ENCODE measurements around the gene SF3B3. TPM values are rescaled to one million over a fixed set of nuclear protein-coding genes. Genes with fewer than 3 reads are reported as not detected.
A peak's percentile ranks its signal among the peaks of the same experiment; 100 is the strongest.

SF3B3 gene
- total and polyA plus RNA-seq, 5 experiments from 2014 or later, result 85.9 to 277 (median 120) TPM

- H3K4me3 Mint-ChIP-seq, result no peak overlapping the region
- peak overlapping the region in 9 of 10 donors; percentile 3 to 82 (median 25) for H3K27ac Mint-ChIP-seq
- no peaks in the 10 kb centered on the region for H3K9me3 Mint-ChIP-seq
- peaks cover 10 to 93% (median 26%) of the 10 kb centered on the region in 3 donors for H3K36me3 Mint-ChIP-seq
- H3K27me3 Mint-ChIP-seq, result no peaks in the 10 kb centered on the region
- H3K4me1 Mint-ChIP-seq, result peaks cover 0 to 30% (median 14%) of the 10 kb centered on the region in 4 donors
- ATAC-seq (no peak), DNase-seq (no peak)
- POLR2A ChIA-PET, result no interaction called here
These were observed 26.5 kb downstream of the SF3B3 start for GRCh38 chr16:70550082-70550481.

GRCh38 chr16:70551788-70552187 lies 28.2 kb downstream of the SF3B3 start:
- H3K36me3 Mint-ChIP-seq, result peaks cover 15 to 93% (median 33%) of the 10 kb centered on the region in 3 donors
- DNase-seq (no peak), ATAC-seq (no peak)
- POLR2A ChIA-PET, result no interaction called here
- H3K4me1 Mint-ChIP-seq, result peaks cover 0 to 26% (median 14%) of the 10 kb centered on the region in 4 donors
- H3K9me3 Mint-ChIP-seq, result no peaks in the 10 kb centered on the region
- no peaks in the 10 kb centered on the region for H3K27me3 Mint-ChIP-seq
- no peak overlapping the region for H3K4me3 Mint-ChIP-seq
- peak overlapping the region in 6 of 10 donors; percentile 26 to 71 (median 42) for H3K27ac Mint-ChIP-seq

GRCh38 chr16:70552675-70553074 lies 29.1 kb downstream of the SF3B3 start:
- no peak for ATAC-seq
- DNase-seq, result no peak
- no peaks in the 10 kb centered on the region for H3K9me3 Mint-ChIP-seq
- H3K27me3 Mint-ChIP-seq, result no peaks in the 10 kb centered on the region
- no peak overlapping the region for H3K4me3 Mint-ChIP-seq
- peaks cover 0 to 26% (median 14%) of the 10 kb centered on the region in 4 donors for H3K4me1 Mint-ChIP-seq
- H3K36me3 Mint-ChIP-seq, result peaks cover 15 to 95% (median 40%) of the 10 kb centered on the region in 3 donors
- POLR2A ChIA-PET, result no interaction called here
- peak overlapping the region in 2 of 10 donors; percentile 29 to 46 for H3K27ac Mint-ChIP-seq

GRCh38 chr16:70553645-70554044 lies 30.0 kb downstream of the SF3B3 start:
- peak overlapping the region in 8 of 10 donors; percentile 6 to 78 (median 43) for H3K27ac Mint-ChIP-seq
- peaks cover 0 to 20% (median 10%) of the 10 kb centered on the region in 4 donors for H3K4me1 Mint-ChIP-seq
- peaks cover 18 to 95% (median 33%) of the 10 kb centered on the region in 3 donors for H3K36me3 Mint-ChIP-seq
- POLR2A ChIA-PET, result no interaction called here
- H3K27me3 Mint-ChIP-seq, result no peaks in the 10 kb centered on the region
- no peak overlapping the region for H3K4me3 Mint-ChIP-seq
- ATAC-seq (no peak), DNase-seq (no peak)
- H3K9me3 Mint-ChIP-seq, result no peaks in the 10 kb centered on the region

- Mint-ChIP-seq H3K4me1 (peaks cover 0 to 13% (median 7%) of the 10 kb centered on the region in 4 donors), H3K27ac (peak overlapping the region in 8 of 10 donors; percentile 14 to 75 (median 56)), H3K27me3 (no peaks in the 10 kb centered on the region), H3K4me3 (no peak overlapping the region), H3K9me3 (no peaks in the 10 kb centered on the region), H3K36me3 (peaks cover 18 to 95% (median 27%) of the 10 kb centered on the region in 3 donors)
- POLR2A ChIA-PET, result no interaction called here
- no peak for ATAC-seq
- DNase-seq, result no peak
These were observed 32.4 kb downstream of the SF3B3 start for GRCh38 chr16:70556063-70556462.

- POLR2A ChIA-PET, result interaction anchor here (0.5 to 0.6 kb wide), 3 partner anchors 34 to 268 kb away, joined by 3 to 7 read pairs (median 4); no protein-coding TSS in a partner anchor
- no peaks in the 10 kb centered on the region for H3K27me3 Mint-ChIP-seq
- DNase-seq (no peak), ATAC-seq (no peak)
- H3K36me3 Mint-ChIP-seq, result peaks cover 4 to 97% (median 18%) of the 10 kb centered on the region in 3 donors
- no peak overlapping the region for H3K4me3 Mint-ChIP-seq
- no peaks in the 10 kb centered on the region for H3K9me3 Mint-ChIP-seq
- peaks cover 0 to 4% (median under 1%) of the 10 kb centered on the region in 4 donors for H3K4me1 Mint-ChIP-seq
- H3K27ac Mint-ChIP-seq, result peak overlapping the region in 1 of 10 donors; percentile 23
These were observed 38.0 kb downstream of the SF3B3 start for GRCh38 chr16:70561623-70562022.

GRCh38 chr16:70563636-70564035 lies 40.0 kb downstream of the SF3B3 start:
- peak overlapping the region in 1 of 10 donors; percentile 79 for H3K27ac Mint-ChIP-seq
- ATAC-seq (no peak), DNase-seq (no peak)
- peaks cover 0 to 3% (median 1%) of the 10 kb centered on the region in 4 donors for H3K4me1 Mint-ChIP-seq
- POLR2A ChIA-PET, result no interaction called here
- H3K36me3 Mint-ChIP-seq, result peaks cover 4 to 97% (median 13%) of the 10 kb centered on the region in 3 donors
- H3K27me3 Mint-ChIP-seq, result no peaks in the 10 kb centered on the region
- H3K9me3 Mint-ChIP-seq, result no peaks in the 10 kb centered on the region
- no peak overlapping the region for H3K4me3 Mint-ChIP-seq

GRCh38 chr16:70565053-70565452 lies 41.4 kb downstream of the SF3B3 start:
- no peak for ATAC-seq
- Mint-ChIP-seq H3K9me3 (no peaks in the 10 kb centered on the region), H3K4me3 (no peak overlapping the region), H3K4me1 (peaks cover 0 to 3% (median 0%) of the 10 kb centered on the region in 4 donors), H3K27me3 (no peaks in the 10 kb centered on the region), H3K36me3 (peaks cover 4 to 99% (median 11%) of the 10 kb centered on the region in 3 donors), H3K27ac (peak overlapping the region in 3 of 10 donors; percentile 75 to 90 (median 77))
- POLR2A ChIA-PET, result interaction anchor here (0.6 kb wide), 2 partner anchors 24 to 118 kb away, joined by 4 read pairs; no protein-coding TSS in a partner anchor
- DNase-seq, result no peak

GRCh38 chr16:70568601-70569237 lies 45.1 kb downstream of the SF3B3 start:
- Mint-ChIP-seq H3K4me3 (no peak overlapping the region), H3K4me1 (peaks cover 0 to 14% (median 7%) of the 10 kb centered on the region in 4 donors), H3K27me3 (no peaks in the 10 kb centered on the region), H3K27ac (peak overlapping the region in 2 of 10 donors; percentile 40 to 61), H3K9me3 (no peaks in the 10 kb centered on the region), H3K36me3 (peaks cover 4 to 99% (median 11%) of the 10 kb centered on the region in 3 donors)
- DNase-seq, result no peak
- no peak for ATAC-seq
- POLR2A ChIA-PET, result interaction anchor here (0.6 kb wide), 1 partner anchor 260 kb away, joined by 3 read pairs; no protein-coding TSS in a partner anchor

GRCh38 chr16:70569752-70570151 lies 46.1 kb downstream of the SF3B3 start:
- POLR2A ChIA-PET, result no interaction called here
- H3K4me1 Mint-ChIP-seq, result peaks cover 0 to 14% (median 7%) of the 10 kb centered on the region in 4 donors
- H3K4me3 Mint-ChIP-seq, result no peak overlapping the region
- H3K27ac Mint-ChIP-seq, result peak overlapping the region in 3 of 10 donors; percentile 6 to 31 (median 11)
- H3K36me3 Mint-ChIP-seq, result peaks cover 4 to 97% (median 8%) of the 10 kb centered on the region in 3 donors
- ATAC-seq, result no peak
- no peaks in the 10 kb centered on the region for H3K27me3 Mint-ChIP-seq
- DNase-seq, result no peak
- no peaks in the 10 kb centered on the region for H3K9me3 Mint-ChIP-seq

- H3K9me3 Mint-ChIP-seq, result no peaks in the 10 kb centered on the region
- POLR2A ChIA-PET, result no interaction called here
- H3K27me3 Mint-ChIP-seq, result no peaks in the 10 kb centered on the region
- H3K4me1 Mint-ChIP-seq, result peaks cover 0 to 14% (median 7%) of the 10 kb centered on the region in 4 donors
- peak overlapping the region in 6 of 10 donors; percentile 37 to 84 (median 63) for H3K27ac Mint-ChIP-seq
- ATAC-seq (no peak), DNase-seq (no peak)
- no peak overlapping the region for H3K4me3 Mint-ChIP-seq
- peaks cover 4 to 85% (median 4%) of the 10 kb centered on the region in 3 donors for H3K36me3 Mint-ChIP-seq
These were observed 47.5 kb downstream of the SF3B3 start for GRCh38 chr16:70570967-70571570.

- Mint-ChIP-seq H3K4me3 (no peak overlapping the region), H3K4me1 (peaks cover 4 to 19% (median 9%) of the 10 kb centered on the region in 4 donors), H3K36me3 (peaks cover 4 to 80% (median 4%) of the 10 kb centered on the region in 3 donors), H3K27me3 (no peaks in the 10 kb centered on the region), H3K27ac (peak overlapping the region in 8 of 10 donors; percentile 55 to 89 (median 73)), H3K9me3 (no peaks in the 10 kb centered on the region)
- DNase-seq, result no peak
- no peak for ATAC-seq
- POLR2A ChIA-PET, result no interaction called here
These were observed 48.0 kb downstream of the SF3B3 start for GRCh38 chr16:70571623-70572022.

All from naive thymus-derived CD8-positive, alpha-beta T cell (primary cell).